GM19035 (cell line): Measurements from ENCODE around the gene PPP4R3B.

Source experiments
- ATAC-seq: cut with Tn5 transposase; IDR thresholded peaks from one replicate; pipeline ENCODE4 v1.9.1; 2021; ENCODE audit not compliant: unreplicated experiment

The PPP4R3B gene

GRCh38 chr2:55519938-55520885 is 97.2 kb downstream of the PPP4R3B start:
- ATAC-seq, result peak; percentile 6

GRCh38 chr2:55518841-55519165 is 98.6 kb downstream of the PPP4R3B start:
- ATAC-seq, result peak; percentile 26

- ATAC-seq, result no peak
Measured at GRCh38 chr2:55511508-55512124, 105.8 kb downstream of the PPP4R3B start.

- no peak for ATAC-seq
Measured at GRCh38 chr2:55502590-55503141, 114.8 kb downstream of the PPP4R3B start.

- ATAC-seq, result no peak
Measured at GRCh38 chr2:55500025-55500424, 117.4 kb downstream of the PPP4R3B start.

- ATAC-seq, result no peak
Measured at GRCh38 chr2:55498582-55498981, 118.8 kb downstream of the PPP4R3B start.
